UCSD-AML1 (cell line): ENCODE measurements around the gene GRPEL1.
"Not testable (repeated sequence)": the region's sequence is repeated elsewhere in the genome, so short reads cannot be mapped to it uniquely, and the experiment has no call there.

Experiments
- DNase-seq: peaks from one replicate; lab custom pipeline; 2025; ENCODE audit not compliant: unreplicated experiment; lab: John Stamatoyannopoulos, UW

GRPEL1 gene

DNA sequence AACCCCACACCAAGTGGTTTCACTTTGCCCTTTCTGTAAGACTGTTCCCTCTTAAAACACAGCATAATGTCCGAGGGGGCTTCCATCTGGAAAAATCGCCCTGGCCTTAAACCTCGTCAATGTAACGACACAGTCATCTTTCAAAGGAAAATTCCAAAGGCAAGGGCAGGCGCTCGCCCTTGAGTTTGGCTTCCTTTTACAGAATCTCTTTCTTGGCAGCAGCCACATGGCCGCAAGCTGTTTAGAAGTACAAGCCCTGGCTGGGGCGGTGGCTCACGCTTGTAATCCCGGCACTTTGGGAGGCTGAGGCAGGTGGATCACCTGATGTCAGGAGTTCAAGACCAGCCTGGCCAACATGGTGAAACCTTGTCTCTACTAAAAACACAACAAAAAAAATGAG lies 27.1 kb upstream of the GRPEL1 start:
- DNase-seq, result no peak

DNA sequence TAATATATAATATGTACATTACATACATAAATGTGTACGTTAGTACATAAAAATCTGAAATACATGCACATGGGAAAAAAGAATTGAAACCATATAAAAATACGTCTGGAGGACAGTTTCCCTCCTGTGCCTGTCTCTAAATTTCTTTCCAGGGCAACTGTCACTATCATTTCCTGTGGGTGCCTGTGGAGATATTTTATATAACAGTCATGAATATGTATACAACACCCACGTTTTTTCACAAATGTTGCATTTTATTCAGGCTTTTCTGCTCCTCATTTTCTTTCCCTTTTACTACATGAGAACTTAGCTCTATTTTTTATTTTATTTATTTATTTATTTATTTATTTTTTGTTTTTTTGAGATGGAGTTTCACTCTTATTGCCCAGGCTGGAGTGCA lies 24.2 kb upstream of the GRPEL1 start:
- DNase-seq, result no peak

DNA sequence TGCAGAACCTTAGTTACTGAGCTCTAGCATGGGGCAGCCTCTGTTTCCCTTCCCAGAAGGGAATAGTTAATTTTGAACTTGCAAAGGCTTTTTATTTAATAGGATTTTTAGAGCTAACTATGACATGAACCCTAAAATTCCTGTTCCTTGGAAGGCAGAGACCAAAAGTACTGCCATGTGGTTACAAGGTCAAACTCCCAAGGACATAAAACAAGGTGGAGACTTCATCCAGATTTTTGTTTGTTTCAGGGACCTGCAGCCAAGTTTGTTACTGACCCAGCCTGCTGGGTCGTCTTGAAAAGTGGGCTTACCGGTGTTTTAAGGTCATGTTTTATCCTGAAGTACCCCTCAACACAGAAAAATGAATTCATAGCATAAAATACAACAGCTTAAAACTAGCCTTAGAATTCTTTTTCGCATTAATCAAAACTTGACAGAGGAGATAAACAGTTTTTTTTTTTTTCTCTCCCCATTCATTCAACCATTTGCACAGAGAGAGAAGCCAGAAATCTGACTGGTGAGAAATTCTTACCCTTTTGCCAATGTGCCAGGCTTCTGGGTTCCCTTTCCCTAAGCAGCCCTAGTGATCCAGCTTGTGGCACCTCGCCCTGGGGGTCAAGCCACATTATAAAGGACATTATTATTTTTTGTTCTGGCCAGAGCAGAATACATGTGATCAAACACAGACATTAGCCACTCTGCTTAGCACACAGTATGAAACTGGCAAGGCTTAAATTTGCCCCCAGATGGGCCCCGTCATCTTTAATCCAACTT lies 21.5 kb upstream of the GRPEL1 start:
- DNase-seq, result no peak

DNA sequence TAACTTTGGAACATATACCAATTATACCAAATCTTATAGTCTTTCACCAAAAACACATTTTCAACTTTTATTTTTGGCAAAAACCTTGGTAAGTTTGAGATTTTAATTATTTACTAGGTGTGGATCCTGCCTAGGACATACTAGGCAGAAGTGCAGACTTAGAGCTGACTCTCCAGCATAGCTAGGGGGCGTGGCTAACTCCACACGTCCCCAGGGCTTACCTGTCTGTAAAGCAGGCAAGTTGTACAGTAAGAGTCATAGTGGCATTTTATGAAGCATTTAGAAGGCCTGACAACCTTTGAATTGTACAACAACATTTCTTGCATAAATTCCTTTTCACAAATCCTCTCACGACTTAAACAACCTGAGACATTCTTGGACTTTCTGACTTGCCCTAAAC lies 19.2 kb upstream of the GRPEL1 start:
- DNase-seq, result no peak

DNA sequence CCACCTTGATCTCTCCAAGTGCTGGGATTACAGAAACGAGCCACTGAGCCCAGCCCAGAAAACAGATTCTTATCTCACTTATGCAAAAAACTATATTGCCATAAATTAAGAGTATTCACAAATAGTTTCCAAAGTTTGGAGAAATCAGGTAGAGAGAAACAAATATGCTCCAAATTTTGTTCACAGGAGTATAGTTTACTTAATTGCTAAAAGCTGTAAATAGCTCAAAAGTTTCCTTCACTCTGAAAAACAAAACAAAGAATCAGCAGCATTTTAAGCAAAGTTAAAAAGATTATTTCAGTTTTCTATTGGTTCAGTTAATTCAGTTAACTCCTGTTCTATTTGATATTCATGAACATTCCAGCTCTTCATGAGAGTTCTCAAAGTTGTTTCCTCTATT lies 18.5 kb upstream of the GRPEL1 start:
- DNase-seq, result no peak

DNA sequence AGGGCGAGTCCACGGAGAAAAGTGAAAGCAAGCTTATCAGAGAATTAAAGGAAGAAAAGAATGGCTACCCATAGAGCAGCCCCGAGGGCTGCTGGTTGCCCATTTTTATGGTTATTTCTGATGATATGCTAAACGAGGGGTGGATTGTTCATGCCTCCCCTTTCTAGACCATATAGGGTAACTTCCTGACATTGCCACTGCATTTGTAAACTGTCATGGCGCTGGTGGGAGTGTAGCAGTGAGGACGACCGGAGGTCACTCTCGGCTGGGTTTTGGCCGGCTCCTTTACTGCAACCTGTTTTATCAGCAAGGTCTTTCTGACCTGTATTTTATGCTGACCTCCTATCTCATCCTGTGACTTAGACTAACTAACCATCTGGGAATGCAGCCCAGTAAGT lies 16.7 kb upstream of the GRPEL1 start:
- DNase-seq, result not testable (repeated sequence)

DNA sequence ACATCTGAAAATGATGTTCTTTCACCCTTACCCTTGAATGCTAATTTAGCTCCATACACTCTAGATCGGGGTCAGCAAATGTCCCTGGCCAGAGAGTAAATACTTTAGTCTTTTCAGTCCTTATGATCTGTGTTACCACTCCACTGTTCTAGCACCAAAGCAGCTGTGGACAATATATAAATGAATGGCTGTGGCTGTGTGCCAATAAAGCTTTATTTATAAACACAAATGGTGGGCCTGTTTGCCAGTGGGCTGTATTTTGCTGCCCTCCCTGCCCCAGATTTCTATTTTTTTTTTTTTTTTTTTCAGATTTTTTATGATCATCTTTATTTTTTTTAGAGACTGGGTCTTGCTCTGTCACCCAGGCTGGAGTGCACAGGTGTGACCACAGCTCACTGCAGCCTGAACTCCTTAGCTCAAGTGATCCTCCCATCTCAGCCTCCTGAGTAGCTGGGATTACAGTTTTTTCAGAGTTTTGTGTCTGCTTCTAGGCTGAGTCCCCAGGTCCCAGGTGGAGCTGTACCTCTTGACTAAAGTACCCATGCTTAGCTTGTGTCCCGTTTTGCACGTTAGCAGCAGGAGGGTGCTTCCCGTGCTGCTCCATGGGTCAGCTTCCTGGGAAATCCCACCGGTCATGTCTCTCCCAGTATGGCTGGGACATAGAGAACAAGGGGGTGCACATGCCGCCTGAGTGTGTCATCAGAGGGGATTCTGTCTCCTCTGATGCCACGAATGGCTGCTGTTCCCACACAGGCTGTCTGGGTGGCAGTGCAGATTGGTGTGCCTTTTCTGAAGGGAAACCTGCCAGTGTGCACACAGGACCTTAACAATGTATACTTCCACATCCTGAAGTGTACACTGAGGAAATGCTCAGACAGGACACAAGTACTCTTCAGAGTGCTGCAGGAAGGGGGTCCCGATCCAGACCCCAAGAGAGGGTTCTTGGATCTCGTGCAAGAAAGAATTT lies 16.0 kb upstream of the GRPEL1 start:
- DNase-seq, result no peak

DNA sequence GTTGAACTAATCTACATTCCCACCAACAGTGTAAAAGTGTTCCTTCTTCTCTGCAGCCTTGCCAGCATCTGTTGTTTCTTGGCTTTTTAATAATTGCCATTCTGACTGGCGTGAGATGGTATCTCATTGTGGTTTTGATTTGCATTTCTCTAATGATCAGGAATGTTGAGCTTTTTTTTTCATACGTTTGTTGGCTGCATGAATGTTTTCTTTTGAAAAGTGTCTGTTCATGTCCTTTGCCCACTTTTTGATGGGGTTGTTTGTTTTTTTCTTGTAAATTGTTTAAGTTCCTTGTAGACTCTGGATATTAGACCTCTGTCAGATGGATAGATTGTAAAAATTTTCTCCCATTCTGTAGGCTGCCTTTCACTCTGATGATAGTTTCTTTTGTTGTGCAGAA lies 12.0 kb upstream of the GRPEL1 start:
- not testable (repeated sequence) for DNase-seq

DNA sequence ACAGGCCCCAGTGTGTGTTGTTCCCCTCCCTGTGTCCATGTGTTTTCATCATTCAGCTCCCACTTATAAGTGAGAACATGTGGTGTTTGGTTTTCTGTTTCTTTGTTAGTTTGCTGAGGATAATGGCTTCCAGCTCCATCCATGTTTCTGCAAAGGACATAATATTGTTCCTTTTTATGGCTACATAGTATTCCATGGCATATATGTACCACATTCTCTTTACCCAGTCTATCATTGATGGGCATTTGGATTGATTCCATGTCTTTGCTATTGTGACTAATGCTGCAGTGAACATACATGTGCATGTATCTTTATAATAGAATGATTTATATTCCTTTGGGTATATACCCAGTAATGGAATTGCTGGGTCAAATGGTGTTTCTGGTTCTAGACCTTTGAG lies 11.6 kb upstream of the GRPEL1 start:
- DNase-seq, result not testable (repeated sequence)

DNA sequence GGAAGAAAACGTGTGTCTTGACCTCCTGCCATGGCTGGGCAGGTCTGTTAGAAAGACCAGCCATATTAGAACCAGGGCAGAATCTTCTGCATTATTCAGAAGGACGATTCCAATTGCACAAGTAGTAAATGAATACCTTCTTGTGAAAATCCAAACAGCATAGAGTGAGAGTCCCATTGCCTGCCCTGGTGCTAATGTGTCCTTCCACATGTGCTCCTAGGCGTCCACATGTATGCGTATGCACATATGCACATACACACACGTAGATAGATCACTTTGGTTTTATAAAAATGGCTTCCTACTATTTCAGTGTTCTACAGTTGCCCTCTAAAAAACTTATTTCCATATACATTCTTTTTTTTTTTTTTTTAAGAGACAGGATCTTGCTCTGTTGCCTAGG lies 10.2 kb upstream of the GRPEL1 start:
- no peak for DNase-seq

DNA sequence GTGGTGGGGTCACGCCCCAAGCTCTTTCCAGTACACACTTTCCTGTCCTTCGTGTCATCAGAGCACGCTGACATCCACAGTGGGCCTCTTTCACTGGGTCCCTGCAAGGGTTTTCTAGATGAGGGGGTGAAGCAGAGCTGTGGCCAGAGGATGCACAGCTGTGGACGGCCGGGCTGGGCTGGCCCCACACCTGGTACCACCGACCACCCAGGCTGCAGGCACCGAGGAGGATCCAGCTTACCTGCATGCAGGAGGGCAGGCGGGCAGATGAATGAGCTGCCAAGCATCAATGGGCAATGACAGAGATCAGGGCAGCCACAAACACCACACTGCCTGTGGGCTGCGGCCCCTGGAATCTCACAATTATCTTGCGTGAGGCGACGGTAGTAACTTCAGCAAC lies 9.5 kb upstream of the GRPEL1 start:
- no peak for DNase-seq

DNA sequence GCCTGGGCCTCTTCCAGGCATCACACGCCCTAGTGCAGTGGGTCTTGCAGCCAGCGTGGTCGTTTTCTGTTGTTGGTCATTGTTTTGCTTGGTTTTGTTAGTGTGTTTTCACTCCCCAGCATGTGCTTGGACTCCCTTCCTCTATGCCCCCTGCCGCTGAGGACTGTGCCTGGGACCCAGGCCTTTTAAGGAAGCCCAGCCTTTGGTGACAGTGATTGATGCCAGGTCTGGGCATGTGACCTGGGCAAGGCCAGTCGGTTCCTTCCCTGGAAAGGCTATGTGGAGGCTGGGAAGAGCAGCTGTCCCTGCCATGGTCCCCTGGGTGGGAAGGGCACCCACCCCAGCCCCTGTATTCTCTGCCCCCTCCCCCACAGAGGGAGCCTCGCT lies 8.8 kb upstream of the GRPEL1 start:
- DNase-seq, result no peak

DNA sequence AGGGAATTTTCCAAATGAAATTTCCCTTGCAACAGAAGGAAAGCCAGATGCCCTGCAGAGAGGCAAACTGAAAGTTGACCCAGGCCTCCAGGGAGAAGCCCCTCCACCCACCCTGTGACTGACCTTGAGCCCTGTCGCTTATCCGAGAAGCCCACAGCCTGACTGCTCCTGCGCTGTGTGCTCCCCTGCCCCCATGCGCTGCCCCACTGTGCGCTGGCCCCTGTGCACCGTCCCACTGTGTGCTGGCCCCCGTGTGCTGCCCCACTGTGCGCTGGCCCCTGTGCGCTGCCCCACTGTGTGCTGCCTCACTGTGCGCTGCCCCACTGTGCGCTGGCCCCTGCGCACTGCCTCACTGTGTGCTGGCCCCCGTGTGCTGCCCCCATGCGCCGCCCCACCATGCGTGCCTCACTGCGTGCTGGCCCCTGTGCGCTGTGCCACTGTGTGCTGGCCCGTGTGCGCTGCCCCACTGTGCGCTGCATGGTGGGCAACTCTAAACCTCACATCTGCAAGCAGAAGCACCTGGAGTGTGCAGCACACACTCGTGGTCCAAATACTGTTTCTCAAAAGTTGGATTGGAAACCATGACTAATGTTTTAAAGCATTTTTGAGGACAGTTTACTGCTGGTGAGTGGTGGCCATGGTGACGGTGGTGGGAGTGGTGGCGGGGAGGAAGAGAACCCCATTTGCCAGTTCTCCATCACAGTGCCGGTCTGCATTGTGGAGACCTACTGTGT lies 8.3 kb upstream of the GRPEL1 start:
- no peak for DNase-seq

DNA sequence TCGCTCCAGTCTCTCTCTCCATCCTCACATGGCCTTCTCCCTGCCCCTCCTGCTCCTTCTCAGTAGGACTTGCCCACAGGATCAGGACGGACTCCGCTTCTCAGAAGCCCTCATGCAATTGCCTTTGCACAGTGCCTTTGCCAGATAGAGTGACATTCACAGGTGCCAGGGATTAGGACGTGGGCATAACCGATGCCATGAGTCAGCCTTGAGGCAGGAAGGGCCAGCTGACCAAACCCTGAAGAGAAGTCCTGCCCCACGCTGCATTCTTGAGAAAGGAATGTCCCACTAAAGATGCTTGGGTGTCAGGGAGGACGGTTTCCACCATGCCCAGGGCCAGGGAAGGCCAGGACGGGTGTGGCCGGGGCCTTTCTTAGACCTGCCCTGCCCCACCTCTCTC lies 6.6 kb upstream of the GRPEL1 start:
- no peak for DNase-seq

DNA sequence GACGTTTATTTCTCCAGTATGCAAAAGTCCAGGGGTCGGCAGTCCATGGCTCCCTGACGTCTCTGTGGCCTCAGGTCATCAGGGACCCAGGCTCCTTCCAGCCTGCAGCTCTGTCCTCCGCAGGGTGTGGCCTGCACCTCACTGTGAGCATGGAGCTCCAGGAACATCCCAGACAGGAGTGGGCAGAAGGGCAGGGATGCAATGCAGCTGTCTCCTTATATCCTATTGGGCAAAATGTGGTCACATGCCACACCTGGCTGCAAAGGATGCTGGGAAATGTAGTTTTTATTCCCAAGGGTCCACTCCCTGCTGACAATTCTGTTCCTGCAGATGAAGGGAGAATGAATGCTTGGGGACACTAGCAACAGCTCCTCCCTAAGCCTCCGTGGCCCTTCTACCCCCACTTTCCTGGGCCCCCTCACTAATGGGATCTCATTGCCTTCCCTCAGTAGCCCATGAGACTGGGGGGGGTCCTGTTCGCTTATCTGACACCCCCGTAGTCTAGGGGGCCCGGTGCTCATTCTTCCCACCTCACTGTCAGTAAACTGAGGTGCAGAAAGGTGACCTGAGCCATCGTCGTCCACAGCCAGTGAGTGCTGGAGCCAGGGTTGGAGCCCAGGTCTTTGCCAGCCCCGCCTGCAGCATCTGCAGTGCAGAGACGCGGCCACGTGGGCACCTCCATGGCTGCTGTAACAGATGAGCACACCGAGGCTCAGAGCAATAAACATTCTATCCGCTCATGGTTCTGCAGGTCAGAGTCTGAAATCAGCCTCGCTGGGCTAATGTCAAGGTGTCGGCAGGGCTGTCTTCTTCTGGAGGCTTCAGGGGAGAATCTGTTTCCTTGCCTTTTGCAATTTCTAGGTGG lies 5.9 kb upstream of the GRPEL1 start:
- DNase-seq, result no peak

DNA sequence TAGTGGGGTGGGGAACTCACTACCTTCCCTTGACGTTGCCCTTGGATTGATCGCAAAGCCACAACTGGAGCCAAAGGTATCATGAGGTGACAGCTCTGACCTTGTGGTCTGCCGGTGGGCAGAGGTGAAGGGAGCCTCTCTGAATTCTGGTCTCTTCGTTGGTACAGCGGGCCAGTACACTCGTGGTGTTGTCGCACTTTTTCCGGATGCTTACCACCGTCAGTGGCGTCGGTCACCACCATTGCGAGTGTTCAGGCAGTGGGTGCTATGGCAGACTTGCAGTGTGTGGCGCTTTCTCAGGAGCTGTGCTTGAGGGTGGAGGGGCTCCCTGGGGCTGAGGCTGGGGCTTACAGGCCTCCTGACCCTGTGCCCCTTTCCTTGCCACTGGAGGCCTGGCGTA lies 5.2 kb upstream of the GRPEL1 start:
- DNase-seq, result no peak

DNA sequence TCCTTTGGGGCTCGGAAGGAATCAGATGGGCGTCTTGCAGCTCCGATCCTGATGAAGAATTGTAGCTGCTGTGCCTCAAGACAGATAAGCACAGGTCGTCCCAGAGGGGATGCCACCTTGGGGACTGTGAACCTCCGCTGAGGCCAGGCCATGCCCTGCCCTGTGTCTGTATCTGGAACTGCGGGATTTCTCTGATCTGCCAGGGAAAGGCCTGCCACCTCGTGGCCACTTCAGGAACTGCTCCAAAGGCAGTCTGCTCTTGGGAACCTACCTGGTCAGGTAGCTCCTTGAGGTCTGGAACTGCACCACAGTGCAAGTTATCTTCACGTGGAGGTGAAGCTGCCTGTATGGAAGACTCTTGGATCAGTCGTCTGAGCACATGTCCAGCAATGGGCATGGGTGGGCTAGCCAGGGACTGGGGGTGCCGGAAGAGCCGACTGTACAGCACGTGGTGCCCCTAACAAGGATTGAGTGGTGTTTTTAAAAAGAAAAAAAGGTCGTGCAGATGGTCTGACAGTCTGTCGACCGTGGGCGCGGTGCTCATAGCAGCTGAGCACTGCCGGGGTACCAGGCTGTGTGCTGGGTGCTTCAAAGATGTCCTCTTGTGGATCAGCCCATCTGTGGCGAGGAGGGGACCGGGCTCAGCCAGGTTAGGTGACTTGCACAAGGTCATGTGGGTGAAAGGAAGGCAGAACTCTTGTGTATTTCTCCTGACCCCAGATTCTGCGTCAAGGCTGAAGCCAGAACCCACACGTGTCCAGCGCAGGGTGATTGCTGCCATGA lies 3.1 kb upstream of the GRPEL1 start:
- peak; percentile 77 for DNase-seq

DNA sequence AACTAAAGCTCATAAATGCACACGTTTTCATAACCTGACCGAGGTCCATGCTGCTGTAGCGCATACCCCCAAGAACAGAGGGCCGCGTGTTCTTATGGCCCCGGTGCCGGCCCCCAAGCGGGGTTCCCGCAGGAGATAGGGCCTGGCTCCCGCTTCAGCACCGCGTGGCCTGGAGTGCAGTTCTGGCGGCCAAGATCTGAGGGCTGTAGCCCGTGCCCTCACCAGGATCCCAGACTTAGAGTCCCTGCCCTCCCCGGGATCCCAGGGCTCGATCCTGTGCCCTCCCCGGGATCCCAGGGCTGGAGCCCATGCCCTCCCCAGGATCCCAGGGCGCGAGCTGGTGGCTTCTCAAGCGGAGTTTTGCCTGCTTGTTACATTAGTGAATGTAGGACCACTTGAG lies 1.0 kb upstream of the GRPEL1 start:
- no peak for DNase-seq

DNA sequence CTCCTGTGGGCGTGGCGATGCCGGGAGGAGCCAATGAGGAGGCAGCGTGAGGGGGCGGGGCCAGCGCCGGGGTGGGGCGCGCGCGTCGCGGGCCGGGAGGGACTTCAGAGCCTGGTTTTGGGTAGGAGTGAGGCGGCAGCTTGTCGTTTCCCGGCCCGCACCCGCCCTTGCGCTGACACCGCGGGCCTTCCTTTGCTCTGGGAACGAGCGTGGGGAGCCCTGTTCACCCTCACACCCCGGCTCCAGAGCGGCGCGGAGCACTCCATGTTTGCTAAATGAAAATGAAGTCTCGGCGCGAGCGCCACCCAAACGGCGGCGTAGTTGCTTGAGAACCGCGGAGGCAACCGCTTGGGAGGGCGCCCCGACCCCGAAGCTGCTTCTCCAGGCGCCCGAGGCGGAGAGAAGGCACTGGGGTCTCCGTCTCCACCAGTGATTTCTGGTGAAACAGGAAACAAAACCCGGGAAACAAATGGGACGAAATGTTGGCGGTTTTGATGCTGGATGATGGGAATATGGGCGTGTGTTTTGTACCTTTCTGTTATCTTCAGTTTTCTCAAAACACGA lies 497 bp upstream of the GRPEL1 start:
- no peak for DNase-seq

DNA sequence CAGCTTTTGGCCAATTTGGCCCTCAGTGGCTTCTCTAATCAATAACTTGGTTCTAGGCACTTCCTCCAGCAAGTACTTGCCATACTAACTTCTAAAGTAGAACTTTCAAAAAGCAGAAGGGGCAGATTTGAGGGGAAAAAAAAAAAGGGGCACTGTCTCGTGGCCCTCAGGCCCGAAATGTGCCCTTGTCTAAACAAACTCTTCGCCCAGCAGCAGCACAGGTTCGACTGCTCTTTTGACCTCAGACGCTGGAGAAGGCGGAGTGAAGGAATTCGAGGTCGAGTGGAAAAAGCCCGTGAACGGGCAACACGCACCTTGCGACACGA lies 775 bp downstream of the GRPEL1 start:
- no peak for DNase-seq
